Measurements from ENCODE around the gene DMAP1.

DNA sequence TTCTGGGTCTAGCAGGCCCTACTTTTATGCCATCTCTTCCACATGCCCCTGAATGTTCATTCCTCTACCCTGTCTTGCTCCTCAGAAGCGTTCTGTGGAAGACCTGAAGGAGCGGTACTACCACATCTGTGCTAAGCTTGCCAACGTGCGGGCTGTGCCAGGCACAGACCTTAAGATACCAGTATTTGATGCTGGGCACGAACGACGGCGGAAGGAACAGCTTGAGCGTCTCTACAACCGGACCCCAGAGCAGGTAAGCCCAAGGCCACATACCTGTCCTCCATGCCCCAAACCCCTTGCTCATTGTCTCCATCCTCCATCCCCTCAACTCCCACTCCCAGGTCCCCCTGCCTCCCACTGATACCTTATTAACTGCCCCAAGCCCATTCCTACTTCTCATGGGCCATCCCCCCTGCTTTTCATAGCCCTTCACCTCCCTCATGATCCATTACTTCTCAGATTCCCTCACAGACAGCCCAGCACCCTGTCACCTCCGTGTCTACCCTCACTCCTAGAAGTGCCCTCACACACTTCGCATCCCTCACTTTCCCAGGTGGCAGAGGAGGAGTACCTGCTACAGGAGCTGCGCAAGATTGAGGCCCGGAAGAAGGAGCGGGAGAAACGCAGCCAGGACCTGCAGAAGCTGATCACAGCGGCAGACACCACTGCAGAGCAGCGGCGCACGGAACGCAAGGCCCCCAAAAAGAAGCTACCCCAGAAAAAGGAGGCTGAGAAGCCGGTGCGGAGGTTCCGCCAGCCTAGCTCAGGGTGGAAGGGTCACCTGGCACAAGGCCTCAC, 5.4 kb downstream of the DMAP1 start:
- TF ChIP-seq, protein P1, sequence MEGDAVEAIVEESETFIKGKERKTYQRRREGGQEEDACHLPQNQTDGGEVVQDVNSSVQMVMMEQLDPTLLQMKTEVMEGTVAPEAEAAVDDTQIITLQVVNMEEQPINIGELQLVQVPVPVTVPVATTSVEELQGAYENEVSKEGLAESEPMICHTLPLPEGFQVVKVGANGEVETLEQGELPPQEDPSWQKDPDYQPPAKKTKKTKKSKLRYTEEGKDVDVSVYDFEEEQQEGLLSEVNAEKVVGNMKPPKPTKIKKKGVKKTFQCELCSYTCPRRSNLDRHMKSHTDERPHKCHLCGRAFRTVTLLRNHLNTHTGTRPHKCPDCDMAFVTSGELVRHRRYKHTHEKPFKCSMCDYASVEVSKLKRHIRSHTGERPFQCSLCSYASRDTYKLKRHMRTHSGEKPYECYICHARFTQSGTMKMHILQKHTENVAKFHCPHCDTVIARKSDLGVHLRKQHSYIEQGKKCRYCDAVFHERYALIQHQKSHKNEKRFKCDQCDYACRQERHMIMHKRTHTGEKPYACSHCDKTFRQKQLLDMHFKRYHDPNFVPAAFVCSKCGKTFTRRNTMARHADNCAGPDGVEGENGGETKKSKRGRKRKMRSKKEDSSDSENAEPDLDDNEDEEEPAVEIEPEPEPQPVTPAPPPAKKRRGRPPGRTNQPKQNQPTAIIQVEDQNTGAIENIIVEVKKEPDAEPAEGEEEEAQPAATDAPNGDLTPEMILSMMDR (IDR thresholded peaks at IDR 0.05; ENCODE audit: poor library complexity), result no peak
- no peak for TF ChIP-seq EZH2 (IDR thresholded peaks at IDR 0.05; ENCODE audit: borderline replicate concordance)
- TF ChIP-seq EZH2phosphoT487 (IDR thresholded peaks at IDR 0.05; ENCODE audit: low read depth, severe bottlenecking, unreplicated experiment), result no peak
